ENCODE data around the gene NAA60. TPM values are rescaled to one million over a fixed set of nuclear protein-coding genes. Genes with fewer than 3 reads are reported as not detected.

NAA60 gene
- total and polyA plus RNA-seq, 2 experiments from 2014 or later = 32.4 to 36.5 TPM

DNA sequence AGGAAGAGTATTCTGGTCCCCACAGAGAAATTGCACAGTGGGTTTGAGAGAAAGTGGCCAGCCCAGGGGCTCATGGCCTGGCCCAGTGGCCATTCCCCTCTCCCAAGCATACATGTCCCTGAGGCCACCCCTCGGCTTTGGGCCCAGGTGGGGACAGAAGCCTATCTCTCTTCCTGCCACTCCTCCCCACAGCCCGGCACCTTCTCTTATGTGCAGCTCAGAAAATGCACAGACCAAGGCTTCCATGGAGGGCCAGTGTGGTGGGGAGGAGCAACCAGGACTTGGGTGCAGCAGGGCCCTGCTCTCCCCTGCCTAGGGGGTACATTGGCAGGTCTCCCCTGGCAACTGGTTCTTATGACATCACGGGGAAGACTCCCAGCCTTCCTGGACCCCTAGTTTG is 51.7 kb downstream of the NAA60 start, which contains the start of gene C16orf90 (continued):
- TF ChIP-seq, protein P1, sequence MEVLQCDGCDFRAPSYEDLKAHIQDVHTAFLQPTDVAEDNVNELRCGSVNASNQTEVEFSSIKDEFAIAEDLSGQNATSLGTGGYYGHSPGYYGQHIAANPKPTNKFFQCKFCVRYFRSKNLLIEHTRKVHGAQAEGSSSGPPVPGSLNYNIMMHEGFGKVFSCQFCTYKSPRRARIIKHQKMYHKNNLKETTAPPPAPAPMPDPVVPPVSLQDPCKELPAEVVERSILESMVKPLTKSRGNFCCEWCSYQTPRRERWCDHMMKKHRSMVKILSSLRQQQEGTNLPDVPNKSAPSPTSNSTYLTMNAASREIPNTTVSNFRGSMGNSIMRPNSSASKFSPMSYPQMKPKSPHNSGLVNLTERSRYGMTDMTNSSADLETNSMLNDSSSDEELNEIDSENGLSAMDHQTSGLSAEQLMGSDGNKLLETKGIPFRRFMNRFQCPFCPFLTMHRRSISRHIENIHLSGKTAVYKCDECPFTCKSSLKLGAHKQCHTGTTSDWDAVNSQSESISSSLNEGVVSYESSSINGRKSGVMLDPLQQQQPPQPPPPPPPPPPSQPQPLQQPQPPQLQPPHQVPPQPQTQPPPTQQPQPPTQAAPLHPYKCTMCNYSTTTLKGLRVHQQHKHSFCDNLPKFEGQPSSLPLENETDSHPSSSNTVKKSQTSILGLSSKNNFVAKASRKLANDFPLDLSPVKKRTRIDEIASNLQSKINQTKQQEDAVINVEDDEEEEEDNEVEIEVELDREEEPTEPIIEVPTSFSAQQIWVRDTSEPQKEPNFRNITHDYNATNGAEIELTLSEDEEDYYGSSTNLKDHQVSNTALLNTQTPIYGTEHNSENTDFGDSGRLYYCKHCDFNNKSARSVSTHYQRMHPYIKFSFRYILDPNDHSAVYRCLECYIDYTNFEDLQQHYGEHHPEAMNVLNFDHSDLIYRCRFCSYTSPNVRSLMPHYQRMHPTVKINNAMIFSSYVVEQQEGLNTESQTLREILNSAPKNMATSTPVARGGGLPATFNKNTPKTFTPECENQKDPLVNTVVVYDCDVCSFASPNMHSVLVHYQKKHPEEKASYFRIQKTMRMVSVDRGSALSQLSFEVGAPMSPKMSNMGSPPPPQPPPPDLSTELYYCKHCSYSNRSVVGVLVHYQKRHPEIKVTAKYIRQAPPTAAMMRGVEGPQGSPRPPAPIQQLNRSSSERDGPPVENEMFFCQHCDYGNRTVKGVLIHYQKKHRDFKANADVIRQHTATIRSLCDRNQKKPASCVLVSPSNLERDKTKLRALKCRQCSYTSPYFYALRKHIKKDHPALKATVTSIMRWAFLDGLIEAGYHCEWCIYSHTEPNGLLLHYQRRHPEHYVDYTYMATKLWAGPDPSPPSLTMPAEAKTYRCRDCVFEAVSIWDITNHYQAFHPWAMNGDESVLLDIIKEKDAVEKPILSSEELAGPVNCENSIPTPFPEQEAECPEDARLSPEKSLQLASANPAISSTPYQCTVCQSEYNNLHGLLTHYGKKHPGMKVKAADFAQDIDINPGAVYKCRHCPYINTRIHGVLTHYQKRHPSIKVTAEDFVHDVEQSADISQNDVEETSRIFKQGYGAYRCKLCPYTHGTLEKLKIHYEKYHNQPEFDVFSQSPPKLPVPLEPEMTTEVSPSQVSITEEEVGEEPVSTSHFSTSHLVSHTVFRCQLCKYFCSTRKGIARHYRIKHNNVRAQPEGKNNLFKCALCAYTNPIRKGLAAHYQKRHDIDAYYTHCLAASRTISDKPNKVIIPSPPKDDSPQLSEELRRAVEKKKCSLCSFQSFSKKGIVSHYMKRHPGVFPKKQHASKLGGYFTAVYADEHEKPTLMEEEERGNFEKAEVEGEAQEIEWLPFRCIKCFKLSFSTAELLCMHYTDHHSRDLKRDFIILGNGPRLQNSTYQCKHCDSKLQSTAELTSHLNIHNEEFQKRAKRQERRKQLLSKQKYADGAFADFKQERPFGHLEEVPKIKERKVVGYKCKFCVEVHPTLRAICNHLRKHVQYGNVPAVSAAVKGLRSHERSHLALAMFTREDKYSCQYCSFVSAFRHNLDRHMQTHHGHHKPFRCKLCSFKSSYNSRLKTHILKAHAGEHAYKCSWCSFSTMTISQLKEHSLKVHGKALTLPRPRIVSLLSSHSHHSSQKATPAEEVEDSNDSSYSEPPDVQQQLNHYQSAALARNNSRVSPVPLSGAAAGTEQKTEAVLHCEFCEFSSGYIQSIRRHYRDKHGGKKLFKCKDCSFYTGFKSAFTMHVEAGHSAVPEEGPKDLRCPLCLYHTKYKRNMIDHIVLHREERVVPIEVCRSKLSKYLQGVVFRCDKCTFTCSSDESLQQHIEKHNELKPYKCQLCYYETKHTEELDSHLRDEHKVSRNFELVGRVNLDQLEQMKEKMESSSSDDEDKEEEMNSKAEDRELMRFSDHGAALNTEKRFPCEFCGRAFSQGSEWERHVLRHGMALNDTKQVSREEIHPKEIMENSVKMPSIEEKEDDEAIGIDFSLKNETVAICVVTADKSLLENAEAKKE (CRISPR knock-in tag; IDR thresholded peaks at IDR 0.05) = no peak

DNA sequence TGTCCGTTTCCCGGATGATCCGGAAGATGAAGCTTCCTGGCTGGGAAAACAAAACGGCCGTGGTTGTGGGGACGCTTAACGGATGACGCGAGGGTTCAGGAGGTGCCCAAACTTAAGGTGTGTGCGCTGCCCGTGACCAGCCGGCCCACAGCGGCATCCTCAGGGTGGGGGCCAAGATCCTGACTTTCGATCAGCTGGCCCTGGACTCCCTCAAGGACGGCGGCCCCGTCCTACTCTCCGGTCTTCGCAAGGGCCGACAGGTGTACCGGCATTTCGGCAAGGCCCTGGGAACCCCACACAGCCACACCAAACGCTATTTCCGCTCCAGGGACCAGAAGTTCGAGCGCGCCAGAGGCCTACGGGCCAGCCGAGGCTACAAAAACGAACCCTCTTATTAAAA is 52.9 kb downstream of the NAA60 start:
- Histone ChIP-seq H3K36me3 (ENCODE audit: insufficient read depth) (no peaks in the 10 kb centered on the region), H3K4me2 (no peak overlapping the region), H3K27ac (ENCODE audit: low read depth) (no peak overlapping the region), H3K79me2 (replicated peaks; ENCODE audit: insufficient read depth) (no peaks in the 10 kb centered on the region), H4K20me1 (replicated peaks; ENCODE audit: insufficient read depth) (no peaks in the 10 kb centered on the region), H3K4me3 (no peak overlapping the region), H3F3A (replicated peaks; ENCODE audit: low read depth) (peaks cover 8% of the 10 kb centered on the region; the same call in 1 of the 2 replicates), H3K4me1 (ENCODE audit: insufficient read depth) (no peaks in the 10 kb centered on the region), H2AFZ (peak overlapping the region; percentile 28; the same call in 1 of the 2 replicates), H3K27me3 (ENCODE audit: insufficient read depth) (no peaks in the 10 kb centered on the region), H3K9me2 (ENCODE audit: insufficient read depth) (no peaks in the 10 kb centered on the region)
- Mint-ChIP-seq H3K27me3 (ENCODE audit: insufficient read depth, low read depth, poor library complexity) (peaks cover 11% of the 10 kb centered on the region), H3K4me3 (no peak overlapping the region), H3K36me3 (ENCODE audit: low read depth) (no peaks in the 10 kb centered on the region), H3K27ac (no peak overlapping the region), H3K9me3 (no peaks in the 10 kb centered on the region), H3K4me1 (no peaks in the 10 kb centered on the region)
- ATAC-seq (no peak), DNase-seq (ENCODE audit: low spot score) (no peak)
- no peak for TF ChIP-seq ZNF331 (CRISPR knock-in tag; IDR thresholded peaks at IDR 0.05; ENCODE audit: low read depth)

DNA sequence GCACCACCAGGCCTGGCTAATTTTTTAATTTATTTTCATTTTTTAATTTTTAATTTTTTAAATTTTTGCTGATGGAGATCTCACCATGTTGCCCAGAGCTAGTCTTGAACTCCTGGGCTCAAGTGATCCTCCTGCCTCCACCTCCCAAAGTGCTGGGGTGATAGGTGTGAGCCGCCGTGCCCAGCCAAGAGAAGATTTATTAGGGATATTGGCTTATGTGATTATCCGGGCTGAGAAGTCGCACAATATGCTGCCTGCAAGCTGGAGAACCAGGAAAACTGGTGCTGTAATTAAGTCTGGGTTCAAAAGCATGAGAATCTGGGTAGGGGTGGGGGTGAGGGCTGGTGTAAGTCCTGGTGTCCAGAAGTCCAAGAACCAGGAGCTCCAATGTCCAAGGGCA is 54.3 kb downstream of the NAA60 start:
- Histone ChIP-seq H3K27ac (ENCODE audit: low read depth) (no peak overlapping the region), H4K20me1 (replicated peaks; ENCODE audit: insufficient read depth) (no peaks in the 10 kb centered on the region), H3K4me3 (no peak overlapping the region), H3K36me3 (ENCODE audit: insufficient read depth) (no peaks in the 10 kb centered on the region), H3K4me2 (no peak overlapping the region), H3K9me2 (ENCODE audit: insufficient read depth) (no peaks in the 10 kb centered on the region), H3K79me2 (replicated peaks; ENCODE audit: insufficient read depth) (no peaks in the 10 kb centered on the region), H2AFZ (no peak overlapping the region), H3K4me1 (ENCODE audit: insufficient read depth) (no peaks in the 10 kb centered on the region; the same call in 1 of the 2 replicates), H3K27me3 (ENCODE audit: insufficient read depth) (no peaks in the 10 kb centered on the region), H3F3A (replicated peaks; ENCODE audit: low read depth) (peaks cover 12% of the 10 kb centered on the region; the same call in 1 of the 2 replicates)
- Mint-ChIP-seq H3K36me3 (ENCODE audit: low read depth) (no peaks in the 10 kb centered on the region), H3K27me3 (ENCODE audit: insufficient read depth, low read depth, poor library complexity) (peaks cover 7% of the 10 kb centered on the region), H3K4me1 (peaks cover 10% of the 10 kb centered on the region), H3K4me3 (no peak overlapping the region), H3K9me3 (no peaks in the 10 kb centered on the region), H3K27ac (no peak overlapping the region)
- DNase-seq (ENCODE audit: low spot score) (no peak), ATAC-seq (no peak)
- TF ChIP-seq EZH2 (IDR thresholded peaks at IDR 0.05; ENCODE audit: low read depth, unreplicated experiment) = no peak
- TF ChIP-seq STAT1 (IDR thresholded peaks at IDR 0.05; ENCODE audit: unreplicated experiment) = no peak
- TF ChIP-seq POLR2AphosphoS5 (IDR thresholded peaks at IDR 0.05; ENCODE audit: low read depth) = no peak
- TF ChIP-seq, protein P1 (CRISPR knock-in tag; IDR thresholded peaks at IDR 0.05) = no peak

Measured in GM23338 (cell line).